IMR-90 (cell line): ENCODE results near the gene ADAMTS16. TPM values are rescaled to one million over a fixed set of nuclear protein-coding genes. Genes with fewer than 3 reads are reported as not detected.

Experiments
- ATAC-seq: fragments of 200-7000 bp; cut with Tn5 transposase; 2 replicates; pipeline ENCODE4 v1.9.1; 2020; ENCODE audit warnings: low read depth, mild to moderate bottlenecking, moderate library complexity
- BruUV-seq: library from RNA; stranded (reverse); fragments of 400-500 nt; replicated peaks from 2 replicates; lab custom pipeline; 2021; lab: Mats Ljungman, UMichigan
- CTCF ChIA-PET: fragments of 300-600 bp; formaldehyde crosslinking; extraction: SDS; loops from one replicate; lab custom pipeline; 2021; ENCODE audit warnings: antibody characterized with exemption; lab: Yijun Ruan, JAX
- POLR2A ChIA-PET: fragments of 300-600 bp; sonication (Branson Sonifier 250); formaldehyde crosslinking; loops from one replicate; lab custom pipeline; 2022; ENCODE audit warnings: antibody characterized with exemption; ENCODE audit not compliant: unreplicated experiment; lab: Charles Lee
- DNase-seq: peaks from one replicate; pipeline ENCODE4 v3.0.0; 2013
- H2AFZ ChIP-seq: replicated peaks from 2 replicates; pipeline ENCODE3; 2013; ENCODE audit warnings: low read length, mild to moderate bottlenecking; ENCODE audit not compliant: poor library complexity
- H2AK5ac ChIP-seq: 2 replicates; pipeline ENCODE4 v1.6.1; 2013; ENCODE audit warnings: low read depth, low read length, inconsistent platforms
- H2AK9ac ChIP-seq: replicated peaks from 2 replicates; pipeline ENCODE3; 2013; ENCODE audit warnings: mild to moderate bottlenecking, low read depth, low read length, moderate library complexity; ENCODE audit not compliant: poor library complexity
- H2BK120ac ChIP-seq: 2 replicates; pipeline ENCODE4 v1.6.1; 2013; ENCODE audit warnings: low read depth, low read length, inconsistent platforms
- H2BK15ac ChIP-seq: 3 replicates; pipeline ENCODE4 v1.6.1; 2013; ENCODE audit warnings: low read depth, low read length, inconsistent platforms
- H2BK20ac ChIP-seq: 2 replicates; pipeline ENCODE4 v1.6.1; 2013; ENCODE audit warnings: low read depth, mild to moderate bottlenecking, inconsistent platforms, low read length, moderate library complexity
- H2BK5ac ChIP-seq: 2 replicates; pipeline ENCODE4 v1.6.1; 2013; ENCODE audit warnings: mild to moderate bottlenecking, low read depth, low read length, inconsistent platforms; ENCODE audit not compliant: poor library complexity, severe bottlenecking
- H3K14ac ChIP-seq: replicated peaks from 2 replicates; pipeline ENCODE4 v1.6.1; 2013; ENCODE audit warnings: low read depth, low read length, inconsistent platforms
- H3K18ac ChIP-seq: 2 replicates; pipeline ENCODE4 v1.6.1; 2013; ENCODE audit warnings: low read depth, low read length, control low read depth
- H3K23ac ChIP-seq: 2 replicates; pipeline ENCODE4 v1.6.1; 2013; ENCODE audit warnings: low read depth, low read length, inconsistent platforms
- H3K27ac ChIP-seq: 2 replicates; pipeline ENCODE4 v1.5.1; 2013; ENCODE audit warnings: mild to moderate bottlenecking, control low read depth, low read length; ENCODE audit not compliant: insufficient read depth
- H3K27me3 ChIP-seq: 2 replicates; pipeline ENCODE4 v1.6.1; 2013; ENCODE audit warnings: low read length; ENCODE audit not compliant: control insufficient read depth, insufficient read depth
- H3K36me3 ChIP-seq: 2 replicates; pipeline ENCODE4 v1.6.1; 2013; ENCODE audit warnings: low read length, mixed read lengths; ENCODE audit not compliant: control insufficient read depth, insufficient read depth
- H3K4ac ChIP-seq: 2 replicates; pipeline ENCODE4 v1.6.1; 2013; ENCODE audit warnings: low read depth, low read length, inconsistent platforms
- H3K4me1 ChIP-seq: 2 replicates; pipeline ENCODE4 v1.6.1; 2013; ENCODE audit warnings: low read length, mixed read lengths; ENCODE audit not compliant: control insufficient read depth, insufficient read depth
- H3K4me2 ChIP-seq: 2 replicates; pipeline ENCODE4 v1.6.1; 2013; ENCODE audit warnings: low read depth, mild to moderate bottlenecking, control low read depth, low read length, moderate library complexity
- H3K4me3 ChIP-seq: 2 replicates; pipeline ENCODE4 v1.5.1; 2013; ENCODE audit warnings: low read depth, mild to moderate bottlenecking, control low read depth, low read length, moderate library complexity; ENCODE audit not compliant: insufficient read depth
- H3K56ac ChIP-seq: 2 replicates; pipeline ENCODE4 v1.6.1; 2013; ENCODE audit warnings: low read length, inconsistent platforms; ENCODE audit not compliant: insufficient read depth; ENCODE audit errors: extremely low read depth
- H3K79me1 ChIP-seq, 2 experiments: 2 replicates each; pipeline ENCODE4 v1.6.1; 2013; ENCODE audit warnings: low read length in 2 of 2, inconsistent platforms in 1 of 2, low read depth in 1 of 2
- H3K9ac ChIP-seq: 2 replicates; pipeline ENCODE4 v1.6.1; 2013; ENCODE audit warnings: low read depth, low read length, control low read depth
- H3K9me1 ChIP-seq: 2 replicates; pipeline ENCODE4 v1.6.1; 2013; ENCODE audit warnings: low read length, inconsistent platforms; ENCODE audit not compliant: insufficient read depth
- H3K9me3 ChIP-seq: 2 replicates; pipeline ENCODE4 v1.6.1; 2013; ENCODE audit warnings: low read length; ENCODE audit not compliant: control insufficient read depth, insufficient read depth
- H4K20me1 ChIP-seq: 2 replicates; pipeline ENCODE4 v1.6.1; 2013; ENCODE audit warnings: low read length, inconsistent platforms; ENCODE audit not compliant: insufficient read depth
- H4K5ac ChIP-seq: 2 replicates; pipeline ENCODE4 v1.6.1; 2013; ENCODE audit warnings: mild to moderate bottlenecking, low read depth, low read length, control low read depth
- H4K8ac ChIP-seq, 2 experiments: 2 replicates each; pipeline ENCODE4 v1.6.1; 2013; ENCODE audit warnings: low read depth in 2 of 2, low read length in 2 of 2, control low read depth in 1 of 2, inconsistent platforms in 1 of 2
- H4K91ac ChIP-seq: 2 replicates; pipeline ENCODE4 v1.6.1; 2013; ENCODE audit warnings: low read depth, low read length, inconsistent platforms; ENCODE audit not compliant: insufficient read depth
- CHD1 ChIP-seq: IDR thresholded peaks from 2 replicates; pipeline ENCODE4 v1.6.1; 2012; ENCODE audit warnings: low read depth, low read length, improper control_type of control experiment
- FOS ChIP-seq: fragments of 150-350 bp; IDR thresholded peaks from 2 replicates; pipeline ENCODE4 v1.6.1; 2016; ENCODE audit warnings: low read depth, low read length
- MAFK ChIP-seq: IDR thresholded peaks from 2 replicates; pipeline ENCODE4 v1.6.1; 2012; ENCODE audit warnings: low read depth, low read length, improper control_type of control experiment
- MXI1 ChIP-seq: IDR thresholded peaks from 2 replicates; pipeline ENCODE4 v1.6.1; 2012; ENCODE audit warnings: low read depth, mild to moderate bottlenecking, low read length, moderate library complexity, borderline replicate concordance
- NFE2L2 ChIP-seq: fragments of 150-350 bp; IDR thresholded peaks from 2 replicates; pipeline ENCODE4 v1.6.1; 2016; ENCODE audit warnings: low read depth, mild to moderate bottlenecking, low read length
- POLR2A ChIP-seq: IDR thresholded peaks from 2 replicates; pipeline ENCODE4 v1.6.1; 2012; ENCODE audit warnings: mild to moderate bottlenecking, low read depth, low read length
- RCOR1 ChIP-seq: IDR thresholded peaks from 2 replicates; pipeline ENCODE4 v1.6.1; 2012; ENCODE audit warnings: mild to moderate bottlenecking, low read length, improper control_type of control experiment; ENCODE audit not compliant: insufficient replicate concordance
- WGBS, 2 experiments: methylation state at CpG; one replicate each; pipeline versions ENCODE4 v1.1.5 to v1.1.7; 2013; ENCODE audit warnings: missing lambda C conversion rate in 2 of 2; ENCODE audit not compliant: insufficient read length in 1 of 2; ENCODE audit errors: extremely low coverage in 2 of 2; 5-methylcytosine and 5-hydroxymethylcytosine counted together
- dilution Hi-C: fragments of 300-500 bp; cut with HindIII; formaldehyde crosslinking; loops from one replicate; pipeline ENCODE4 v1.14.3; 2018; ENCODE audit warnings: low sequenced_read_pairs; ENCODE audit not compliant: unreplicated experiment
- in situ Hi-C: fragments of 300-500 bp; cut with MboI; formaldehyde crosslinking; loops from 3 replicates; pipeline ENCODE4 v1.14.3; 2019; ENCODE audit warnings: low sequenced_read_pairs, inconsistent platforms, mixed read lengths
- intact Hi-C: fragments of 100-400 bp; cut with micrococcal nuclease; formaldehyde crosslinking; loops from 2 replicates; pipeline ENCODE4 v1.10.0; 2022
- polyA plus RNA-seq, 3 experiments: library from polyadenylated mRNA; depleted of rRNA; stranded (reverse); fragments of >200 nt; gene quantifications; 2 replicates each; pipeline ENCODE4 v1.2.3, GENCODE V29; 2012; ENCODE audit warnings: low replicate concordance in 1 of 3
- total RNA-seq: library from RNA; depleted of rRNA; stranded (reverse); fragments of >200 nt; gene quantifications from 2 replicates; pipeline ENCODE4 v1.2.3, GENCODE V29; 2012
- TF ChIP-seq, protein P1 (sequence below): conservative IDR thresholded peaks from 2 replicates; pipeline ENCODE4 v1.5.1; 2012; ENCODE audit warnings: mild to moderate bottlenecking, low read depth, low read length, improper control_type of control experiment
- TF ChIP-seq, protein P2 (sequence below): fragments of 150-350 bp; IDR thresholded peaks from 2 replicates; pipeline ENCODE4 v1.6.1; 2016; ENCODE audit warnings: low read depth, mild to moderate bottlenecking, low read length, moderate library complexity, borderline replicate concordance
- TF ChIP-seq, protein P3 (sequence below): fragments of 150-350 bp; IDR thresholded peaks from 2 replicates; pipeline ENCODE4 v1.6.1; 2017; ENCODE audit warnings: mild to moderate bottlenecking, antibody characterized with exemption, low read length, low read depth

Gene ADAMTS16
- total and polyA plus RNA-seq, 2 of the 4 experiments (the other 2 are of a cell fraction), result 0.09 to 0.18 TPM

DNA sequence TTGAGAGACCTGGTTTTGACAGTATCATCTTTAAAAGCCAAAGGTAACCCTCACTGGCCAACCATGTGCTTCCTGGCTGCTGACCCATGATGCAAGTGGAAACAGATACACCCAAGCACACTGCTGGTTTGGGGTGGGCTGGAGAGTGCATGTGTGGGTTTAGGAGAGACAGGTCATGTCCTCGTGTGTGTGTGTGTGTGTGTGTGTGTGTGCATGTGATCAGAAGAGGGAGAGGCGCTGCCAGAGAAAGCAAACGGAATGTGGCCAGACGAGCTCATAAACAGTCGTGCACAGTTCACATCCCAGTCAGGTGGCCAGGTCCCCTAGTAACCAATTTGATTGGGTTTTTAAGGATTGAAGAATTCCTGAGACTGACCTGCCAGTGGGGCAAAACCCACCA, 169.5 kb downstream of the ADAMTS16 start:
- Histone ChIP-seq H3K27me3 (no peaks in the 10 kb centered on the region), H3K9me1 (no peaks in the 10 kb centered on the region), H3K23ac (no peak overlapping the region), H3K4ac (no peak overlapping the region), H2BK15ac (no peak overlapping the region), H2AFZ (no peak overlapping the region), H2BK120ac (no peak overlapping the region), H3K9ac (no peak overlapping the region), H3K4me1 (no peaks in the 10 kb centered on the region), H2AK9ac (no peak overlapping the region), H3K79me1 (no peaks in the 10 kb centered on the region), H4K91ac (no peak overlapping the region), H4K20me1 (no peaks in the 10 kb centered on the region), H2AK5ac (no peak overlapping the region), H3K18ac (no peak overlapping the region), H3K27ac (no peak overlapping the region), H3K56ac (no peak overlapping the region), H3K36me3 (no peaks in the 10 kb centered on the region), H3K9me3 (peaks cover 26% of the 10 kb centered on the region), H3K14ac (no peak overlapping the region), H2BK20ac (no peak overlapping the region), H4K8ac (no peak overlapping the region), H4K5ac (no peak overlapping the region), H3K4me2 (no peak overlapping the region), H3K4me3 (no peak overlapping the region), H2BK5ac (no peak overlapping the region)
- ChIA-PET POLR2A (no interaction called here), CTCF (no interaction called here)
- dilution Hi-C loops, result no loop called here
- DNase-seq, result no peak
- no TSS peak for BruUV-seq
- intact Hi-C loops, result no loop called here
- 40% methylated on average over 2 of the region's 5 CpGs; no CpG with 5 or more reads in 1 of the 2 experiments for WGBS, 2 experiments
- no peak for TF ChIP-seq RCOR1
- TF ChIP-seq POLR2A, result no peak
- no peak for TF ChIP-seq MAFK
- TF ChIP-seq CHD1, result no peak
- TF ChIP-seq, protein P1, sequence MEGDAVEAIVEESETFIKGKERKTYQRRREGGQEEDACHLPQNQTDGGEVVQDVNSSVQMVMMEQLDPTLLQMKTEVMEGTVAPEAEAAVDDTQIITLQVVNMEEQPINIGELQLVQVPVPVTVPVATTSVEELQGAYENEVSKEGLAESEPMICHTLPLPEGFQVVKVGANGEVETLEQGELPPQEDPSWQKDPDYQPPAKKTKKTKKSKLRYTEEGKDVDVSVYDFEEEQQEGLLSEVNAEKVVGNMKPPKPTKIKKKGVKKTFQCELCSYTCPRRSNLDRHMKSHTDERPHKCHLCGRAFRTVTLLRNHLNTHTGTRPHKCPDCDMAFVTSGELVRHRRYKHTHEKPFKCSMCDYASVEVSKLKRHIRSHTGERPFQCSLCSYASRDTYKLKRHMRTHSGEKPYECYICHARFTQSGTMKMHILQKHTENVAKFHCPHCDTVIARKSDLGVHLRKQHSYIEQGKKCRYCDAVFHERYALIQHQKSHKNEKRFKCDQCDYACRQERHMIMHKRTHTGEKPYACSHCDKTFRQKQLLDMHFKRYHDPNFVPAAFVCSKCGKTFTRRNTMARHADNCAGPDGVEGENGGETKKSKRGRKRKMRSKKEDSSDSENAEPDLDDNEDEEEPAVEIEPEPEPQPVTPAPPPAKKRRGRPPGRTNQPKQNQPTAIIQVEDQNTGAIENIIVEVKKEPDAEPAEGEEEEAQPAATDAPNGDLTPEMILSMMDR, result no peak
- TF ChIP-seq FOS, result no peak
- no peak for TF ChIP-seq MXI1
- no peak for TF ChIP-seq NFE2L2
- TF ChIP-seq, protein P2, sequence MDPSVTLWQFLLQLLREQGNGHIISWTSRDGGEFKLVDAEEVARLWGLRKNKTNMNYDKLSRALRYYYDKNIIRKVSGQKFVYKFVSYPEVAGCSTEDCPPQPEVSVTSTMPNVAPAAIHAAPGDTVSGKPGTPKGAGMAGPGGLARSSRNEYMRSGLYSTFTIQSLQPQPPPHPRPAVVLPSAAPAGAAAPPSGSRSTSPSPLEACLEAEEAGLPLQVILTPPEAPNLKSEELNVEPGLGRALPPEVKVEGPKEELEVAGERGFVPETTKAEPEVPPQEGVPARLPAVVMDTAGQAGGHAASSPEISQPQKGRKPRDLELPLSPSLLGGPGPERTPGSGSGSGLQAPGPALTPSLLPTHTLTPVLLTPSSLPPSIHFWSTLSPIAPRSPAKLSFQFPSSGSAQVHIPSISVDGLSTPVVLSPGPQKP, result no peak
- TF ChIP-seq, protein P3, sequence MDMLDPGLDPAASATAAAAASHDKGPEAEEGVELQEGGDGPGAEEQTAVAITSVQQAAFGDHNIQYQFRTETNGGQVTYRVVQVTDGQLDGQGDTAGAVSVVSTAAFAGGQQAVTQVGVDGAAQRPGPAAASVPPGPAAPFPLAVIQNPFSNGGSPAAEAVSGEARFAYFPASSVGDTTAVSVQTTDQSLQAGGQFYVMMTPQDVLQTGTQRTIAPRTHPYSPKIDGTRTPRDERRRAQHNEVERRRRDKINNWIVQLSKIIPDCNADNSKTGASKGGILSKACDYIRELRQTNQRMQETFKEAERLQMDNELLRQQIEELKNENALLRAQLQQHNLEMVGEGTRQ, result no peak
- ATAC-seq, result no peak
- in situ Hi-C loops, result no loop called here
